LNCAP (cell line): ENCODE data around the gene PRELID1.

Experiments
- TF ChIP-seq, protein P1 (sequence below): fragments of 450-650 bp; IDR thresholded peaks from 2 replicates; pipeline ENCODE4 v1.5.1; 2017; ENCODE audit warnings: mild to moderate bottlenecking

PRELID1 gene

GRCh38 chr5:177293819-177294581 is 9.6 kb upstream of the PRELID1 start:
- TF ChIP-seq, protein P1, sequence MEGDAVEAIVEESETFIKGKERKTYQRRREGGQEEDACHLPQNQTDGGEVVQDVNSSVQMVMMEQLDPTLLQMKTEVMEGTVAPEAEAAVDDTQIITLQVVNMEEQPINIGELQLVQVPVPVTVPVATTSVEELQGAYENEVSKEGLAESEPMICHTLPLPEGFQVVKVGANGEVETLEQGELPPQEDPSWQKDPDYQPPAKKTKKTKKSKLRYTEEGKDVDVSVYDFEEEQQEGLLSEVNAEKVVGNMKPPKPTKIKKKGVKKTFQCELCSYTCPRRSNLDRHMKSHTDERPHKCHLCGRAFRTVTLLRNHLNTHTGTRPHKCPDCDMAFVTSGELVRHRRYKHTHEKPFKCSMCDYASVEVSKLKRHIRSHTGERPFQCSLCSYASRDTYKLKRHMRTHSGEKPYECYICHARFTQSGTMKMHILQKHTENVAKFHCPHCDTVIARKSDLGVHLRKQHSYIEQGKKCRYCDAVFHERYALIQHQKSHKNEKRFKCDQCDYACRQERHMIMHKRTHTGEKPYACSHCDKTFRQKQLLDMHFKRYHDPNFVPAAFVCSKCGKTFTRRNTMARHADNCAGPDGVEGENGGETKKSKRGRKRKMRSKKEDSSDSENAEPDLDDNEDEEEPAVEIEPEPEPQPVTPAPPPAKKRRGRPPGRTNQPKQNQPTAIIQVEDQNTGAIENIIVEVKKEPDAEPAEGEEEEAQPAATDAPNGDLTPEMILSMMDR, result no peak

- TF ChIP-seq, protein P1, result no peak
These were observed 9.0 kb upstream of the PRELID1 start for GRCh38 chr5:177294632-177295031.

GRCh38 chr5:177295924-177296323 is 7.7 kb upstream of the PRELID1 start:
- TF ChIP-seq, protein P1, result no peak

DNA sequence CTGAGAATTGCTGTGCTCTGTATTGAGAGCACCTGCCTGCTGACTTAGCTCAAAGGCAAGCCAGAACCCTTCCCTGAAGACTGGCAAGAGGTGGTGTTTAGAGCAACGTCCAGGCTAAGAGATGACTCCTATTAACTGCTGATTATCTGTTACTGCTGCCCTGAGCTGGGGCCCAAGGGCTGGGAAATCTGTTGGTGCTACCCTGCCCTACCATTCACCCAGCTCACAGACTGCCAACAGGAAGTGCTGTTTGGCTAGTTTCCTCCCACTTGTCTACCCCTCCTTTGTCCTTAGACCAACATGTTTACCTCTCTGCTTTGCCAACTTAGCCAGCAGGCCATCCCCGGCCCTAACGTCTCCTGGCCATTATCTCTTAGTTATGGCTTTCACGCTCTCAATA is 7.0 kb upstream of the PRELID1 start:
- TF ChIP-seq, protein P1, result no peak

DNA sequence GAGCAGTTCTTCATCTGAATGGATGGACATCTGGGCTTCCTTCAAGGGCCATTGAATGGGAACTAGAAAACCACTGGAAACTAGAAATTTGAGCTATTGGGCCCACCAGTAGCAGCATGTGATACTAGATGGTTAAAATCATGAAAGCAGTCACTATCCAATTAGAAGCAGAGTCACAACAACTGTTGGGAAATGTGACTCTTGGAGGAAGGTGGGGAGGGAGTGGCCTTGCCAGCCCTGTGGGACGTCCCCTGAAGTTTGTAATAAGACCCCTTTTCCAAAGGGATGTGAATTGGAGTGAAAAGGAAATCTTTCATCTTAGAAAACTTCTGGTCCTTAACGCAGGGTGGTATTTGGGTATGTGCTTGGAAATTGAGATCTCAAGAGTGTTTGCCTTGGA is 5.7 kb upstream of the PRELID1 start:
- TF ChIP-seq, protein P1, result no peak

GRCh38 chr5:177299697-177300096 is 3.9 kb upstream of the PRELID1 start:
- TF ChIP-seq, protein P1, result no peak

DNA sequence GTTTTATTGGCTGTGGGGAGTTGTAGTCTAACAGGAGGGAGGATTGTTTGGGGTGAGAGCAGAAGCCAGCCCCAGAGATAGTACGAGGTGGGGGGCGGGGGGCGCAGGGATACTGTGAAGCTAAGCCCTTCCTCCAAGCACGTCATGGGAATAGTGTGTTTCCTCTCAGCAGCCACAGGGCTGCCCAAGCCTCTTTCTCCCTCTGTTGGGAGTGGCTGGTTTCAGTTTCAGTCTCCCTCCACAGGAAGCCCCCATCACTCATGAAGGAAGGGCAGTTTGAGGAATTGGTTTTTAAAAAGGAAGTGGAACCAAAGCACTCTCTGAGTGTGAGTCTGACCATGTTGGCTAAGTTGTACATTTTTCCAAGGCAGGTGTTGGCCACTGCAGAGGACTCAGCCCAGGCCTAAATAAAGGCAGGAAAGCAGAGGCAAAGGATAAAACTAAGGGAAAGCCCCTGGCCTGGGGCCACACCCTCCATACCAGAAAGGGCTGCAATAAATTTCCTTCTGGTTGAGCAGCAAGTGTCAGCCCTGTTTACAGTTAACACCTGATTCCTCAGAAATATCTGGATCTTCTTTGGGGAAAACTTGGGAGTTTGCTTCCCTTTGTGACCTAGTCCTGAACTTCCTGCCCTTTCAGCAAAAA is 3.2 kb upstream of the PRELID1 start:
- TF ChIP-seq, protein P1, result no peak
